Right cardiac atrium (tissue), 5 donors: ENCODE results near the gene DUSP15. TPM values are rescaled to one million over a fixed set of nuclear protein-coding genes. Genes with fewer than 3 reads are reported as not detected.
"Not testable (repeated sequence)": the region's sequence is repeated elsewhere in the genome, so short reads cannot be mapped to it uniquely, and the experiment has no call there.

Experiments
- ATAC-seq, 2 donors: fragments of 200-7000 bp; cut with Tn5 transposase; one replicate each; pipeline versions ENCODE4 v1.8.0 to v1.9.1; 2020; ENCODE audit warnings: moderate library complexity in 2 of 2, mild to moderate bottlenecking in 1 of 2
- DNase-seq, 3 donors: peaks; one replicate each; pipeline ENCODE4 v3.0.0-alpha.2; 2020
- H3K27ac ChIP-seq: one replicate; pipeline ENCODE4 v1.5.1; 2013; ENCODE audit warnings: mild to moderate bottlenecking, low read length, control low read depth, moderate library complexity
- H3K27me3 ChIP-seq: one replicate; pipeline ENCODE4 v1.6.1; 2013; ENCODE audit not compliant: control insufficient read depth, insufficient read depth
- H3K4me1 ChIP-seq: one replicate; pipeline ENCODE4 v1.6.1; 2013; ENCODE audit warnings: low read length; ENCODE audit not compliant: control insufficient read depth, insufficient read depth
- H3K4me3 ChIP-seq: one replicate; pipeline ENCODE4 v1.5.1; 2013; ENCODE audit warnings: low read length, control low read depth
- H3K9me3 ChIP-seq: one replicate; pipeline ENCODE4 v1.6.1; 2013; ENCODE audit warnings: low read length; ENCODE audit not compliant: control insufficient read depth
- WGBS: extraction: QIAGEN DNeasy Blood & Tissue Kit; methylation state at CpG from one replicate; pipeline ENCODE4 v1.1.7; 2013; 5-methylcytosine and 5-hydroxymethylcytosine counted together
- intact Hi-C, 4 donors: fragments of 100-400 bp; cut with DNase I; formaldehyde crosslinking; loops; one replicate each; pipeline versions ENCODE4 v1.11.0 to v1.14.0; 2022 to 2023
- long read RNA-seq, 4 donors: library from polyadenylated mRNA; unstranded; transcript quantifications; one replicate each; pipeline ENCODE4 v2.0.0, GENCODE V29; 2020 to 2021
- polyA plus RNA-seq: library from polyadenylated mRNA; stranded (reverse); fragments of 200-250 nt; gene quantifications from one replicate; pipeline ENCODE4 v1.2.3, GENCODE V29; 2013
- total RNA-seq, 4 donors: library from RNA; stranded (reverse); fragmentation: NEBNext Ultra II Directional; extraction: Animal tissue kit (Norgen Biotek cat#: 25700); gene quantifications; one replicate each; pipeline ENCODE4 v1.2.1, GENCODE V29; 2021
- donor health status: healthy with polysubstance abuse.
- donor health status: DM: no; HTN: yes; CAD: no.
- donor health status: DM: no; HTN: no; CAD: no.
- donor health status: DM: no; HTN: yes; CAD: no; lungs with severe emphysema.
- donor health status: DM: yes; HTN: yes; CAD: no.

DUSP15 gene, protein sequence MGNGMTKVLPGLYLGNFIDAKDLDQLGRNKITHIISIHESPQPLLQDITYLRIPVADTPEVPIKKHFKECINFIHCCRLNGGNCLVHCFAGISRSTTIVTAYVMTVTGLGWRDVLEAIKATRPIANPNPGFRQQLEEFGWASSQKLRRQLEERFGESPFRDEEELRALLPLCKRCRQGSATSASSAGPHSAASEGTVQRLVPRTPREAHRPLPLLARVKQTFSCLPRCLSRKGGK
- total RNA-seq = 1 to 10 TPM; 6.6 to 8.3 (median 7.1) TPM
- 11.0 TPM for polyA plus RNA-seq
- long read RNA-seq, donor 1, partial matches to known transcripts = 1 of 3 reads
- long read RNA-seq, donor 1, other reads (novel, unspliced or antisense) = 0 of 3 reads
- long read RNA-seq, donor 2, partial matches to known transcripts = 0 of 2 reads
- long read RNA-seq, donor 2, other reads (novel, unspliced or antisense) = 1 of 2 reads
- long read RNA-seq, donor 3, partial matches to known transcripts = 0 of 4 reads
- long read RNA-seq, donor 3, other reads (novel, unspliced or antisense) = 0 of 4 reads
- long read RNA-seq, donor 4, partial matches to known transcripts = 0 of 1 reads
- long read RNA-seq, donor 4, other reads (novel, unspliced or antisense) = 0 of 1 reads

DNA sequence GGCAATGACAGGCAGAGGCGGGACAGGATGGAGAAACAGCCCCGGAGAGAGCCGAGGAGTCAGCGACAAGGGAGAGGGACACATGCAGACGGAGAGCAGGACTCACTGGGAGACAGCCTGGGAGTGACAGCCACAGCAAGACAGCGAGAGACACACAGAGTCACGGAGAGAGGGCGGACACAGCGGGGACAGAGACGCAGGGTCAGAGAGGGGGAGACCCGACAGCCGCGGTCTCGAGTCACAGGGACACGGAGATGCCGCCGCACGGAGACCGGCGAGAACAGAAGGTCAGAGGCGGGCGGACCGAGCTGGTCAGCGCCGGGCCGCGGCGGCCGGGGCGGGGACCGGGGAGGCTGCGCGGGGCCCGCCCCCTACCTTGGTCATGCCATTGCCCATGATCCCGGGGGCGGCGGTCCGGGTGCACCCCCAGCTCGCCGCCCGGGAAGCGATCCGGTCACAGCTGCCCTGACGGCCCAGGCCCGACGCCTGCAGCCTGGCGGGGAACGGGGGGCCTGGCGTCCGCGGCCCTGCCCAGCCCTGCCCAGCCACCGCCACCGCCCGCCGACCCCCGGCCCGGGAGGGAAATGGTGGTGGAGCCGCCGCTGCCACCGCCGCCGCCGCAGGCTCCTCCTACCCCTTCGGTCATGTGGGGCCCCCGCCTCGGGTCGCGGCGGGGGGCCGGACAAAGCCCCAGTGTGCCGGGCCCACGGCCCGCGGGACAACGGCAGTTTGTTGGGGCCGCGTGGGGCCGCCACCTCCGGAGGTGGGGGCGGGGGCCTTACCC, at the start of gene DUSP15, which contains the start of gene TTLL9:
DUSP15 (minus strand) TSS at position 586 of the 784 bp plus-strand sequence; CDS start at position 396, 190 bp downstream.
TTLL9 (plus strand) TSS at position 693 of the 784 bp plus-strand sequence. CDS start 493 bp downstream, outside the sequence.
- WGBS = under 1% methylated on average over 80 of the region's 80 CpGs
- Histone ChIP-seq H3K27ac (peak within 1 kb of the TSS; percentile 25), H3K27me3 (no peaks in the 10 kb centered on the region), H3K4me1 (peaks cover 2% of the 10 kb centered on the region), H3K4me3 (peak within 1 kb of the TSS; percentile 60), H3K9me3 (no peaks in the 10 kb centered on the region)
- ATAC-seq (peak; percentile 88 to 89), DNase-seq (peak; percentile 47 to 84 (median 82))
- intact Hi-C loops = no loop called here

DNA sequence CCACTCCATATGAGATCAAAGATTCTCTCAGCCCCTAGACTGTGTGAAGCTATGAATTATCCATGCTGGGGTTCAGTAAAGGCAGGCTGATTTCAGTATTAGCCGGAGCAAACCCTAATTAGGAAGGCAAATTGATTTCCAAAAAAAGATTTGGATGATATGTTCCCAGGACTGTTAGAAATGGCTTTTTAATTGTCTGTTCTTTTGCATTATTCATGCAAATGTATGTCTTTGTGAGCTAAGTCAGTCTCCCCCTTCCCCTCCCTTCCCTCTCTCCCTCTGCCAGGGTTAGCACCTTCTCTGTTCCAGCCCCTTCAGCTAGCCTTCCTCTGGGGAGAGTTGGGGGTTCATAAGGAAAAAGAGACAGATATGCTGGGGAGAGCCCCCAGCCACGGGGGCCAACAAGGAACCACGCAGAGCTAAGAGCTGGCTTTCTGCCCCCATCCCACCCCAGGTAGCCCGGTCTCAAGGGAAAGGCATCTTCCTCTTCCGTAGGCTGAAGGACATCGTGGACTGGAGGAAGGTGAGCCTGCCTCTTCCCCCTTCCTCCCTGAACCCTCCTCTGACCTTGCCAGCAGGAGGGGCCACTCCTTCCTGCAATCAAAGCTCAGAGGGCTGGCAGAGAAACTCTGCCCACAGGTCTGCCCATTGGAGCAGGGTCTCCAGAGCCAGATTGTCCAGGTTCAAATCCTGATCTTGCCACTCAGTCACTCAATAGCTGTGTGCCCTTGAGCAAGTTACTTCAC, 49.3 kb upstream of the DUSP15 start:
- Histone ChIP-seq H3K27me3 (no peaks in the 10 kb centered on the region), H3K4me3 (no peak overlapping the region), H3K9me3 (no peaks in the 10 kb centered on the region), H3K4me1 (no peaks in the 10 kb centered on the region), H3K27ac (no peak overlapping the region)
- 44% methylated on average over 6 of the region's 6 CpGs for WGBS
- no peak for ATAC-seq
- intact Hi-C loops = loop anchor here in 1 of 4 donors (10.0 kb wide), 1 partner anchor 275 kb away; no protein-coding TSS in a partner anchor
- DNase-seq = no peak

DNA sequence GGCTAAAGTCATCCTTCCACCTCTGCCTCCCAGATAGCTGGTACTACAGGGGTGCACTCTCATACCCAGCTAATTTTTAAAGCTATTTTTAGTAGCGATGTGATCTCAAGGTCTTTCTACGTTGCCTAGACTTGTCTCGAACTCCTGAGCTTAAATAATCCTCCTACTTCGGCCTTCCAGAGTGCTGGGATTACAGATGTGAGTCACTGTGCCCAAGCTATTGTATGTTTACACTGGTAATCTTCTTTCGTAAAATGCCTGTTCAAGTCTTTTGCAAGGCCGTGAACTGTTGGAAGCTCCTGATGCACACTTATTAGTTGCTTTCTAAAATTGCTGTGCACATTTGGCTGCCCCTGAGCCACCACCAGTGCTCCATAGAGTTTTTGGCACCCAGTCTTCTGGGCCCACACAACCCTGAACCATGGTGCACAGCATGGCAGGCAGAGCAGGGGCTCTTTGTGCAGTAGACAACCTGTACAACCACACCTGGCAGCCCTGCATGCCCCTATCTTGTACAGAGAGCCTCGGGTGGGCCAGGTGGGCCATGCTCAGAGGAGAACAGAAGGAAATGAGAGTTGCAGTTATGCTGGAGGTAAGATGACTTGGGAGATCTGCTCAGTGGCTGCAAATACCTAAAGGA, 48.3 kb upstream of the DUSP15 start:
- Histone ChIP-seq H3K4me1 (no peaks in the 10 kb centered on the region), H3K4me3 (no peak overlapping the region), H3K27me3 (no peaks in the 10 kb centered on the region), H3K27ac (no peak overlapping the region), H3K9me3 (no peaks in the 10 kb centered on the region)
- WGBS = 74% methylated on average over 7 of the region's 7 CpGs
- intact Hi-C loops = loop anchor here in 1 of 4 donors (10.0 kb wide), 1 partner anchor 274 kb away; no protein-coding TSS in a partner anchor
- DNase-seq (no peak), ATAC-seq (no peak)

DNA sequence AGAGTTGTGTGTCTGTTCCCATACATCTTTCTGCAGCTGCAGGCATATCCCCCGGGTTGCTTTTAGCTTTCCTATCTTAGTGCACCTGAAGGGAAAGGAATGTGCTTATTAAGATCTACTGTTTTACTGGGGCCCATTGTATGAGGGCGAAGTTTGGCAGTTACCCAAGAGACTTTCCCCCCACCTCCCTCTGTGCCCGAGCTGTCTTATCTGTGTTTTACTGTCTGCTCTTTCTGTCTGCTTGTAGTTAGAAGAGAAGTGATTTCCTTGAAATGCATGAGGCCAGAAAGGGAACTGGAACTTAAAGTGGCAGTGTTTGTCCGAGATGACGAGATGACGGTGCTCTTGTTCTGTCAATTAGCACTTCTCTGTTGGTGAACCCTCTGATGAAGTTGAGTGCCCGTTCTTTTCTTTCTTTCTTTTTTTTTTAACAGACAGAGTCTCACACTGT, 47.7 kb upstream of the DUSP15 start:
- not testable (repeated sequence) for H3K9me3 ChIP-seq, DNase-seq, H3K4me1 ChIP-seq, ATAC-seq, H3K27ac ChIP-seq, H3K27me3 ChIP-seq, H3K4me3 ChIP-seq
- WGBS = 7% methylated on average over 7 of the region's 7 CpGs
- intact Hi-C loops = loop anchor here in 1 of 4 donors (10.0 kb wide), 1 partner anchor 273 kb away; no protein-coding TSS in a partner anchor

DNA sequence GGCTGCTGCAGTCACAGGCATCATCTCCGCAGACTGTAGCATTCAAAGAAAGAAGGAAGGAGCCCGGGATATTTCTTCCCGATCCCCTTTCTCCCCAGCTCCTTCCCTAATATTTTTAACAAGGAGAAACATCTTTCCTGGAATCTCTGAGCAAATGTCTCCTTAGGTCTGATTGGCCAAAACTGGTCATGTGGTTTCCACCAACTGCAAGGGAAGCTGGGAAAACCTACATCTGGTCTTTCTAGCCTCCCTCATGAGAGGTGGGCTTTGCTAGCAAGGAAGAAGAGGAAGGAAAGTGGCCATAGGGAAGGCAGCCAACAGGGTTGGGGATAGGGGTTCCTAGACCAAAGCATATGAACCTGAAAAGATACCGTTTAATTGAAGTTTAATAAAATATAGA, 46.4 kb upstream of the DUSP15 start:
- H3K4me1 ChIP-seq = no peaks in the 10 kb centered on the region
- DNase-seq = no peak
- ATAC-seq = no peak
- intact Hi-C loops = loop anchor here in 1 of 4 donors (10.0 kb wide), 1 partner anchor 272 kb away; no protein-coding TSS in a partner anchor
- no peaks in the 10 kb centered on the region for H3K9me3 ChIP-seq
- no peaks in the 10 kb centered on the region for H3K27me3 ChIP-seq
- no peak overlapping the region for H3K27ac ChIP-seq
- H3K4me3 ChIP-seq = no peak overlapping the region
- 95% methylated on average over 4 of the region's 4 CpGs for WGBS

DNA sequence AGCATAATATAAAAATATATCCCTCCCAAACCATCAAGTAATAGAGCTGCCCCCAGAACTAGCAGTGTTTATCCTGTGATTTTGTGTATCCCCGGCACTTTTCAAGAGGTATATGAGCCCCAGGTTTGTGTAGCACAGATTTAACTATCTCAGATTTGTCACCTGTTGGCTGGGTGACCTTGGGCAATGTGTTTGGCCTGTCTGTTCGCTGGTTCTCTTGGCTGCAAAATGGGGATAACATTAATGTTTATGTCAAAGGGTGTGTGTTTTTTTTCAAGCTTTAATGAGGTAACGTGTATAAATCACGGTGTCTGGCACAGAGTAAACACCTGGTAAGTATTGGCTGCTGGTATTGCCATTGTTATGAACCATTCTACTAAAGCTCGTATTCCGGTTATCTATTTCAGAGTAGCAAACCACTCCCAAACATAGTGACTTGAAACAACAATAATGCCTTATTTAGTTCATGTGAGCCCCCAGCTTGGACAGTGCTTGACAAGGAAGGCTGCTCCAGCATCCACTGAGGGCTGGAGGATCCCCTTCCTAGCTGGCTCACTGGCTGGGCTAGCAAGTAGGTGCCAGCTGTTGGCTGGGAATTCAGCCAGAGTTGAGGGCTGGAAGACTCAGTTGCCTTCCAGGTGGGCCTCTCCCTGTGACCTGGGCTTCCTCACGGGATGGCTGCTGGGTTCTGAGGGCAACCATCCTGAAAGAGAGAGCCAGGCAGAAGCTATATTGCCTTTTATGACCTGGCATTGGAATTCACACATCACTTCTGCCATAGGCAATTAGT, 45.4 kb upstream of the DUSP15 start:
- Histone ChIP-seq H3K4me1 (no peaks in the 10 kb centered on the region), H3K9me3 (no peaks in the 10 kb centered on the region), H3K27me3 (no peaks in the 10 kb centered on the region), H3K4me3 (no peak overlapping the region), H3K27ac (no peak overlapping the region)
- DNase-seq = no peak
- 87% methylated on average over 7 of the region's 7 CpGs for WGBS
- intact Hi-C loops = loop anchor here in 1 of 4 donors (10.0 kb wide), 1 partner anchor 271 kb away; no protein-coding TSS in a partner anchor
- no peak for ATAC-seq

DNA sequence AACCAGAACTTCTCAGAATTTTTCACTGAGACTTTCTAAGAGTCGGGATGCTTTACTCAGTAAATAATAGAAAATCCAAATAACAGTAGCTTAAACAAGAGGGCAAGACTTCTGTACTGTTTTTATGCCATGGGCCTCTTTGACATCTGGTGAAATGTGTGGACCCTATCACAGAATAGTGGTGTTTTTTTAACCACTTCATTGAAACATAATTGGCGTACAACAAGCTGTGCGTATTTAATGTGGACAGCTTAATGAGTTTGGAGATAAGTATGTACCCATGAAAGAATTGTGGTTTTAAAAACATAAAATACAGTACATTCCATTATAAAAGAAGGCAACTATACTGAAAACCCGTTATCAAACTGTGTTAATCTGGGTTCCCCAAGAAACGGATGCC, 43.8 kb upstream of the DUSP15 start:
- ATAC-seq (no peak), DNase-seq (no peak)
- H3K4me1 ChIP-seq = no peaks in the 10 kb centered on the region
- intact Hi-C loops = loop anchor here in 1 of 4 donors (10.0 kb wide), 1 partner anchor 269 kb away; no protein-coding TSS in a partner anchor
- 78% methylated on average over 5 of the region's 5 CpGs for WGBS
- H3K4me3 ChIP-seq = no peak overlapping the region
- H3K27ac ChIP-seq = no peak overlapping the region
- H3K9me3 ChIP-seq = no peaks in the 10 kb centered on the region
- H3K27me3 ChIP-seq = no peaks in the 10 kb centered on the region

DNA sequence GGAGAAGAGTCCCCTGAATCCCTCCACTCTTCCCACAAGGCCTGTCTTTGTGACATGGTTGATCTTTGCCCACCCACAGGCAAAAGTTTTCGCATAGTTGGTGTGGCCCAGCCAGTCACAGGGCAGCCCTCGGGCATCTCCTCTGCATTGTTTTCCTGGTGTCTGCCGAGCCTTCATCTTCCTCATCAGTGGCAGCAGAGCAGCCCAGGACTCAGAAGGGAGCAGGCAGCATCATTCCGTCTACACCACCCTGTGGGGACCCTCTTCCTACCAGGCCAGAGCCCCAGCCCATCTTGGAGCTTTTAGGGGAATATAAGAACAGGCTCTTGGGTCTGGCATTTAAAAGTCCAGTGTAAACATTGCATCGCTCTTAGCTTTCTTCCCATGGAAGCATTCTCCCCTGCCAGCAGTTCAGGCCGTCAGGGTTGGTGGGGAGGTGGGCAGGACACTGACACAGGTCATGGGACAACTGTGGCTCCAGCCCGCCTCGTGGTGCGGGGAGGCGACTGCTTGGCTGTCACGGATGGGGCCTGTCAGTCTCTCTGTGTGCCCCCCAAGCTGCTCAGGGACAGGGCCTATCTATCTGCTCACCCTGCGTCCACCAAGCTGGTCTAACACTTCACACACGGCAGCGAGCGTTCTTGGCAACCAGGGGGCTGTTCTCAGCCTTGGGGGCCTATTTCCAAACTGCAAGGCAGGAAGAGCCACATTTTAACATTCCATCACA, 43.3 kb upstream of the DUSP15 start:
- ATAC-seq (no peak), DNase-seq (no peak)
- Histone ChIP-seq H3K9me3 (no peaks in the 10 kb centered on the region), H3K4me1 (no peaks in the 10 kb centered on the region), H3K4me3 (no peak overlapping the region), H3K27ac (no peak overlapping the region), H3K27me3 (no peaks in the 10 kb centered on the region)
- 75% methylated on average over 15 of the region's 15 CpGs for WGBS
- intact Hi-C loops = loop anchor here in 1 of 4 donors (10.0 kb wide), 1 partner anchor 269 kb away; no protein-coding TSS in a partner anchor
